HG02588 (cell line): Measurements from ENCODE around the gene KLHL21.
A peak's percentile ranks its signal among the peaks of the same experiment; 100 is the strongest.
"Not testable (repeated sequence)": the region's sequence is repeated elsewhere in the genome, so short reads cannot be mapped to it uniquely, and the experiment has no call there.

ENCODE experiments used
- ATAC-seq: cut with Tn5 transposase; IDR thresholded peaks from one replicate; pipeline ENCODE4 v1.9.1; 2021; ENCODE audit warnings: mild to moderate bottlenecking, moderate library complexity; ENCODE audit not compliant: unreplicated experiment

Gene KLHL21

GRCh38 chr1:6602669-6603237 is at the start of gene KLHL21:
TSS of gene KLHL21 (minus strand) at chr1:6602869. CDS start at chr1:6602817, 52 bp downstream.
- ATAC-seq = peak; percentile 49

GRCh38 chr1:6651909-6652308 is 49.2 kb upstream of the KLHL21 start:
- ATAC-seq = no peak

- no peak for ATAC-seq
These were observed 45.9 kb upstream of the KLHL21 start for GRCh38 chr1:6648556-6648955.

GRCh38 chr1:6646499-6647148 is 44.0 kb upstream of the KLHL21 start:
- no peak for ATAC-seq

GRCh38 chr1:6645018-6645417 is 42.3 kb upstream of the KLHL21 start:
- ATAC-seq = no peak

GRCh38 chr1:6640867-6641266 is 38.2 kb upstream of the KLHL21 start:
- ATAC-seq = not testable (repeated sequence)

- ATAC-seq = no peak
These were observed 35.6 kb upstream of the KLHL21 start for GRCh38 chr1:6638226-6638625.

- no peak for ATAC-seq
These were observed 35.1 kb upstream of the KLHL21 start for GRCh38 chr1:6637770-6638169.

- not testable (repeated sequence) for ATAC-seq
These were observed 34.1 kb upstream of the KLHL21 start for GRCh38 chr1:6636778-6637177.

GRCh38 chr1:6635910-6636760 is 33.5 kb upstream of the KLHL21 start:
- no peak for ATAC-seq

- no peak for ATAC-seq
These were observed 32.7 kb upstream of the KLHL21 start for GRCh38 chr1:6635161-6635909.

- no peak for ATAC-seq
These were observed 31.8 kb upstream of the KLHL21 start for GRCh38 chr1:6634371-6635052.

GRCh38 chr1:6632588-6633514 is 30.2 kb upstream of the KLHL21 start:
- ATAC-seq = no peak

GRCh38 chr1:6631058-6631457 is 28.4 kb upstream of the KLHL21 start:
- no peak for ATAC-seq

GRCh38 chr1:6630027-6630426 is 27.4 kb upstream of the KLHL21 start:
- no peak for ATAC-seq

GRCh38 chr1:6628971-6629479 is 26.4 kb upstream of the KLHL21 start:
- ATAC-seq = no peak

GRCh38 chr1:6627841-6628545 is 25.3 kb upstream of the KLHL21 start:
- no peak for ATAC-seq

- no peak for ATAC-seq
These were observed 24.4 kb upstream of the KLHL21 start for GRCh38 chr1:6627031-6627430.
